Ramos (cell line): ENCODE data around the gene TRAP1.

Experiments used
- in situ Hi-C: fragments of 300-500 bp; cut with MboI; formaldehyde crosslinking; loops from one replicate; pipeline ENCODE4 v1.14.3; 2022; ENCODE audit warnings: low sequenced_read_pairs; ENCODE audit not compliant: unreplicated experiment

Gene TRAP1

GRCh38 chr16:3738128-3738527 is 20.8 kb upstream of the TRAP1 start:
- in situ Hi-C loops, result no loop called here

- in situ Hi-C loops, result no loop called here
These were observed 19.9 kb upstream of the TRAP1 start for GRCh38 chr16:3737181-3737580.

GRCh38 chr16:3736116-3736515 is 18.8 kb upstream of the TRAP1 start:
- in situ Hi-C loops, result no loop called here

GRCh38 chr16:3735541-3735940 is 18.2 kb upstream of the TRAP1 start:
- in situ Hi-C loops, result no loop called here

- in situ Hi-C loops, result no loop called here
These were observed 17.5 kb upstream of the TRAP1 start for GRCh38 chr16:3734758-3735221.

- in situ Hi-C loops, result no loop called here
These were observed 16.9 kb upstream of the TRAP1 start for GRCh38 chr16:3734084-3734757.

- in situ Hi-C loops, result no loop called here
These were observed 14.8 kb upstream of the TRAP1 start for GRCh38 chr16:3732171-3732570.

GRCh38 chr16:3731126-3731935 is 14.0 kb upstream of the TRAP1 start:
- in situ Hi-C loops, result no loop called here

- in situ Hi-C loops, result no loop called here
These were observed 13.1 kb upstream of the TRAP1 start for GRCh38 chr16:3730161-3731125.

- in situ Hi-C loops, result no loop called here
These were observed 12.1 kb upstream of the TRAP1 start for GRCh38 chr16:3729161-3730112.

GRCh38 chr16:3728424-3729160 is 11.3 kb upstream of the TRAP1 start:
- in situ Hi-C loops, result no loop called here

GRCh38 chr16:3727806-3728381 is 10.6 kb upstream of the TRAP1 start:
- in situ Hi-C loops, result no loop called here

- in situ Hi-C loops, result no loop called here
These were observed 8.8 kb upstream of the TRAP1 start for GRCh38 chr16:3726021-3726687.

- in situ Hi-C loops, result no loop called here
These were observed 8.0 kb upstream of the TRAP1 start for GRCh38 chr16:3725276-3725675.

- in situ Hi-C loops, result no loop called here
These were observed 5.2 kb upstream of the TRAP1 start for GRCh38 chr16:3722508-3722907.

- in situ Hi-C loops, result no loop called here
These were observed 3.1 kb upstream of the TRAP1 start for GRCh38 chr16:3720418-3720817.

GRCh38 chr16:3718628-3719027 is 1.3 kb upstream of the TRAP1 start:
- in situ Hi-C loops, result loop anchor here (10.0 kb wide), 1 partner anchor 156 kb away; no protein-coding TSS in a partner anchor

GRCh38 chr16:3718019-3718391 is 681 bp upstream of the TRAP1 start:
- in situ Hi-C loops, result loop anchor here (10.0 kb wide), 1 partner anchor 157 kb away; no protein-coding TSS in a partner anchor
